Mammary epithelial cell (primary cell): ENCODE measurements around the gene IQCF2.

Source experiments
- EZH2 ChIP-seq: IDR thresholded peaks from 2 replicates; pipeline ENCODE4 v1.6.1; 2012; ENCODE audit warnings: low read length, inconsistent platforms, borderline replicate concordance
- TF ChIP-seq, protein P1 (sequence below), 2 donors: IDR thresholded peaks in 1 of 2; conservative IDR thresholded peaks in 1 of 2; 2 replicates each; pipeline ENCODE4 v1.5.1; 2011 to 2012; ENCODE audit warnings: inconsistent platforms in 2 of 2, low read length in 2 of 2, mild to moderate bottlenecking in 2 of 2, control low read depth in 1 of 2, low read depth in 1 of 2; ENCODE audit not compliant: insufficient read depth in 1 of 2; ENCODE audit errors: extremely low read depth in 1 of 2

DNA sequence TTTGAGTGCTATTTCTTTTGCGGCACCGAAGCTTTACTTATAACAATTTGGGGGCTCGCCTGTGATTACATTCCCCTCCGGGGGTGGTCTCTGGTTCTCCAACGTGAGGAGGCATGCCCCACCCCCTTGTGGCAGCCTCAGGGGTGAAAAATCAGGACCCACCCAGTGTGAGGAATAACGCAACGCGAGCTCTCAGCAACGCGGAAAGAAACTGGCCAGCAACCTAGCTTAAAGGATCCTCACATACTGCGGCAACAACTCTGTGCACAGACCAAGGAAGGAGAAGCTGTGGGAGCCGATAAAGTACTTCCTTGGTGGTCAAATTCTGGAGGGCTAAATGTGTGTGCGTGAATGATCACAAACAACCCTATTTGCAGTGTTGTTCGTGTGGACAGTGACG lies 36.0 kb downstream of the IQCF2 start:
- TF ChIP-seq, protein P1, sequence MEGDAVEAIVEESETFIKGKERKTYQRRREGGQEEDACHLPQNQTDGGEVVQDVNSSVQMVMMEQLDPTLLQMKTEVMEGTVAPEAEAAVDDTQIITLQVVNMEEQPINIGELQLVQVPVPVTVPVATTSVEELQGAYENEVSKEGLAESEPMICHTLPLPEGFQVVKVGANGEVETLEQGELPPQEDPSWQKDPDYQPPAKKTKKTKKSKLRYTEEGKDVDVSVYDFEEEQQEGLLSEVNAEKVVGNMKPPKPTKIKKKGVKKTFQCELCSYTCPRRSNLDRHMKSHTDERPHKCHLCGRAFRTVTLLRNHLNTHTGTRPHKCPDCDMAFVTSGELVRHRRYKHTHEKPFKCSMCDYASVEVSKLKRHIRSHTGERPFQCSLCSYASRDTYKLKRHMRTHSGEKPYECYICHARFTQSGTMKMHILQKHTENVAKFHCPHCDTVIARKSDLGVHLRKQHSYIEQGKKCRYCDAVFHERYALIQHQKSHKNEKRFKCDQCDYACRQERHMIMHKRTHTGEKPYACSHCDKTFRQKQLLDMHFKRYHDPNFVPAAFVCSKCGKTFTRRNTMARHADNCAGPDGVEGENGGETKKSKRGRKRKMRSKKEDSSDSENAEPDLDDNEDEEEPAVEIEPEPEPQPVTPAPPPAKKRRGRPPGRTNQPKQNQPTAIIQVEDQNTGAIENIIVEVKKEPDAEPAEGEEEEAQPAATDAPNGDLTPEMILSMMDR (conservative IDR thresholded peaks at IDR 0.05 in 1 of 2, IDR thresholded peaks at IDR 0.05 in 1 of 2; ENCODE audit: extremely low read depth in 1 of 2, insufficient read depth in 1 of 2, low read depth in 1 of 2, low read length in 2 of 2) = no peak
- no peak for TF ChIP-seq EZH2
